ENCODE results near the gene SBNO2. TPM values are rescaled to one million over a fixed set of nuclear protein-coding genes. Genes with fewer than 3 reads are reported as not detected.

Gene SBNO2
- total and polyA plus RNA-seq, 2 donors (not counting 1 experiment from before 2014, with no cell fraction given): 42.8 to 83.3 TPM

- Mint-ChIP-seq H3K27me3 (no peaks in the 10 kb centered on the region), H3K4me3 (no peak overlapping the region), H3K27ac (peak overlapping the region; percentile 7), H3K9me3 (ENCODE audit: insufficient read depth) (no peaks in the 10 kb centered on the region), H3K4me1 (peaks cover 49% of the 10 kb centered on the region)
- ChIA-PET POLR2A (interaction anchor here (0.5 to 0.9 kb wide), 4 partner anchors 26 to 109 kb away, joined by 3 to 6 read pairs (median 4); partner anchors contain the start of gene ARHGAP45), CTCF (no interaction called here)
- Histone ChIP-seq H3K27ac (ENCODE audit: low read length in 2 of 2) (no peak overlapping the region), H3K79me2 (ENCODE audit: control insufficient read depth, insufficient read depth, low read length) (peaks cover 30% of the 10 kb centered on the region), H3K4me2 (replicated peaks; ENCODE audit: low read depth, low read length, poor library complexity, severe bottlenecking) (no peak overlapping the region), H3K36me3 (replicated peaks in 1 of 2; ENCODE audit: control extremely low read depth in 1 of 2, control insufficient read depth in 1 of 2, extremely low read depth in 1 of 2, insufficient read depth in 2 of 2, low read length in 1 of 2) (no peaks in the 10 kb centered on the region), H3K27me3 (replicated peaks in 1 of 4; ENCODE audit: control extremely low read depth in 1 of 4, control insufficient read depth in 3 of 4, insufficient read depth in 4 of 4, low read length in 3 of 4) (no peaks in the 10 kb centered on the region), H3K9me3 (ENCODE audit: control extremely low read depth in 1 of 3, control insufficient read depth in 2 of 3, insufficient read depth in 1 of 3, low read length in 2 of 3) (no peaks in the 10 kb centered on the region), H3K4me3 (ENCODE audit: control extremely low read depth in 1 of 5, extremely low read depth in 1 of 5, insufficient read depth in 1 of 5, low read depth in 2 of 5, low read length in 4 of 5) (no peak overlapping the region), H4K20me1 (ENCODE audit: control insufficient read depth, insufficient read depth, low read length, poor library complexity, severe bottlenecking) (peaks cover 18% of the 10 kb centered on the region), H3K4me1 (ENCODE audit: control insufficient read depth in 2 of 2, insufficient read depth in 2 of 2, low read length in 2 of 2) (peaks cover 40 to 50% of the 10 kb centered on the region in 2 donors), H2AFZ (ENCODE audit: insufficient read depth, low read depth, low read length, poor library complexity, severe bottlenecking) (no peak overlapping the region), H3K9ac (ENCODE audit: low read length) (no peak overlapping the region)
- TF ChIP-seq, protein P1, sequence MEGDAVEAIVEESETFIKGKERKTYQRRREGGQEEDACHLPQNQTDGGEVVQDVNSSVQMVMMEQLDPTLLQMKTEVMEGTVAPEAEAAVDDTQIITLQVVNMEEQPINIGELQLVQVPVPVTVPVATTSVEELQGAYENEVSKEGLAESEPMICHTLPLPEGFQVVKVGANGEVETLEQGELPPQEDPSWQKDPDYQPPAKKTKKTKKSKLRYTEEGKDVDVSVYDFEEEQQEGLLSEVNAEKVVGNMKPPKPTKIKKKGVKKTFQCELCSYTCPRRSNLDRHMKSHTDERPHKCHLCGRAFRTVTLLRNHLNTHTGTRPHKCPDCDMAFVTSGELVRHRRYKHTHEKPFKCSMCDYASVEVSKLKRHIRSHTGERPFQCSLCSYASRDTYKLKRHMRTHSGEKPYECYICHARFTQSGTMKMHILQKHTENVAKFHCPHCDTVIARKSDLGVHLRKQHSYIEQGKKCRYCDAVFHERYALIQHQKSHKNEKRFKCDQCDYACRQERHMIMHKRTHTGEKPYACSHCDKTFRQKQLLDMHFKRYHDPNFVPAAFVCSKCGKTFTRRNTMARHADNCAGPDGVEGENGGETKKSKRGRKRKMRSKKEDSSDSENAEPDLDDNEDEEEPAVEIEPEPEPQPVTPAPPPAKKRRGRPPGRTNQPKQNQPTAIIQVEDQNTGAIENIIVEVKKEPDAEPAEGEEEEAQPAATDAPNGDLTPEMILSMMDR (IDR thresholded peaks at IDR 0.05): no peak
- no peak for TF ChIP-seq EZH2 (IDR thresholded peaks at IDR 0.05; ENCODE audit: borderline replicate concordance, insufficient read depth, low read depth, low read length, poor library complexity, severe bottlenecking)
- DNase-seq (no peak), ATAC-seq (ENCODE audit: low read depth) (no peak)
- WGBS (ENCODE audit: insufficient coverage): 93% methylated on average over 14 of the region's 15 CpGs
- intact Hi-C loops (cut with micrococcal nuclease): no loop called here
These were observed 75.7 kb downstream of the SBNO2 start for GRCh38 chr19:1098177-1099051.

- no peak overlapping the region for H3K4me3 Mint-ChIP-seq
- no peaks in the 10 kb centered on the region for H3K27me3 Mint-ChIP-seq
- Histone ChIP-seq H3K4me1 (ENCODE audit: control insufficient read depth in 2 of 2, insufficient read depth in 2 of 2, low read length in 2 of 2) (peaks cover 37 to 44% of the 10 kb centered on the region in 2 donors), H2AFZ (ENCODE audit: insufficient read depth, low read depth, low read length, poor library complexity, severe bottlenecking) (no peak overlapping the region), H3K27ac (ENCODE audit: low read length in 2 of 2) (no peak overlapping the region), H3K79me2 (ENCODE audit: control insufficient read depth, insufficient read depth, low read length) (peaks cover 36% of the 10 kb centered on the region), H3K36me3 (replicated peaks in 1 of 2; ENCODE audit: control extremely low read depth in 1 of 2, control insufficient read depth in 1 of 2, extremely low read depth in 1 of 2, insufficient read depth in 2 of 2, low read length in 1 of 2) (peaks cover 0 to 4% of the 10 kb centered on the region in 2 experiments), H3K9me3 (ENCODE audit: control extremely low read depth in 1 of 3, control insufficient read depth in 2 of 3, insufficient read depth in 1 of 3, low read length in 2 of 3) (no peaks in the 10 kb centered on the region), H3K4me3 (ENCODE audit: control extremely low read depth in 1 of 5, extremely low read depth in 1 of 5, insufficient read depth in 1 of 5, low read depth in 2 of 5, low read length in 4 of 5) (no peak overlapping the region), H3K27me3 (replicated peaks in 1 of 4; ENCODE audit: control extremely low read depth in 1 of 4, control insufficient read depth in 3 of 4, insufficient read depth in 4 of 4, low read length in 3 of 4) (no peaks in the 10 kb centered on the region), H4K20me1 (ENCODE audit: control insufficient read depth, insufficient read depth, low read length, poor library complexity, severe bottlenecking) (peaks cover 24% of the 10 kb centered on the region), H3K9ac (ENCODE audit: low read length) (no peak overlapping the region), H3K4me2 (replicated peaks; ENCODE audit: low read depth, low read length, poor library complexity, severe bottlenecking) (no peak overlapping the region)
- WGBS (ENCODE audit: insufficient coverage): 100% methylated on average over 3 of the region's 7 CpGs
- peaks cover 50% of the 10 kb centered on the region for H3K4me1 Mint-ChIP-seq
- POLR2A ChIA-PET: interaction anchor here (0.6 to 0.9 kb wide), 2 partner anchors 30 to 40 kb away, joined by 4 to 6 read pairs; partner anchors contain the start of gene ARHGAP45
- DNase-seq (no peak), ATAC-seq (ENCODE audit: low read depth) (no peak)
- peak overlapping the region; percentile 11 for H3K27ac Mint-ChIP-seq
- TF ChIP-seq, protein P1 (IDR thresholded peaks at IDR 0.05): no peak
- TF ChIP-seq EZH2 (IDR thresholded peaks at IDR 0.05; ENCODE audit: borderline replicate concordance, insufficient read depth, low read depth, low read length, poor library complexity, severe bottlenecking): no peak
- intact Hi-C loops (cut with micrococcal nuclease): no loop called here
- no peaks in the 10 kb centered on the region for H3K9me3 Mint-ChIP-seq (ENCODE audit: insufficient read depth)
- CTCF ChIA-PET: interaction anchor here (1.6 kb wide), 1 partner anchor 33 kb away, joined by 3 read pairs; no protein-coding TSS in a partner anchor
These were observed 76.3 kb downstream of the SBNO2 start for GRCh38 chr19:1097810-1098176.
